ENCODE measurements around the gene MRGPRX2. TPM values are rescaled to one million over a fixed set of nuclear protein-coding genes. Genes with fewer than 3 reads are reported as not detected.
A peak's percentile ranks its signal among the peaks of the same experiment; 100 is the strongest.

The MRGPRX2 gene
- total and polyA plus RNA-seq, 2 donors (not counting 3 experiments of a cell fraction or from before 2014, with no cell fraction given), result not detected

- intact Hi-C loops (cut with micrococcal nuclease) (loop anchor here (1.0 to 10.0 kb wide), 3 partner anchors 7 to 665 kb away; no protein-coding TSS in a partner anchor), dilution Hi-C loops (cut with MboI; ENCODE audit: extremely low pct_ligation_motif_present, low sequenced_read_pairs) (no loop called here)
- POLR2A ChIA-PET, result no interaction called here
- Histone ChIP-seq H4K20me1 (replicated peaks; ENCODE audit: control insufficient read depth, extremely low read depth, insufficient read depth, low read length) (no peaks in the 10 kb centered on the region), H2AFZ (ENCODE audit: low read depth, low read length) (no peak overlapping the region), H3K27ac (ENCODE audit: insufficient read depth, low read depth, low read length) (peak overlapping the region; percentile 83), H3K9ac (replicated peaks; ENCODE audit: extremely low read depth, insufficient read depth, low read length) (peak overlapping the region; percentile 59), H3K4me2 (ENCODE audit: insufficient read depth, low read length) (peak overlapping the region; percentile 29), H3K9me1 (replicated peaks; ENCODE audit: control insufficient read depth, extremely low read depth, insufficient read depth, low read length) (no peaks in the 10 kb centered on the region), H3K79me2 (ENCODE audit: control insufficient read depth, insufficient read depth, low read length) (no peaks in the 10 kb centered on the region), H3K4me1 (ENCODE audit: control insufficient read depth, extremely low read depth, insufficient read depth, low read length) (peaks cover 45% of the 10 kb centered on the region), H3K27me3 (ENCODE audit: control insufficient read depth in 2 of 2, insufficient read depth in 2 of 2, low read length in 2 of 2) (no peaks in the 10 kb centered on the region), H3K36me3 (ENCODE audit: control insufficient read depth in 2 of 2, extremely low read depth in 1 of 2, insufficient read depth in 2 of 2, low read length in 2 of 2) (no peaks in the 10 kb centered on the region), H3K4me3 (replicated peaks in 1 of 3; ENCODE audit: insufficient read depth in 1 of 3, low read depth in 1 of 3, low read length in 3 of 3) (no peak overlapping the region), H3K9me3 (replicated peaks; ENCODE audit: control insufficient read depth, insufficient read depth, low read length) (no peaks in the 10 kb centered on the region)
- FAIRE-seq (peak; percentile 92), DNase-seq (ENCODE audit: low read depth, low spot score) (peak; percentile 89)
- TF ChIP-seq POLR2A (IDR thresholded peaks at IDR 0.05; ENCODE audit: low read depth, low read length) (peak; percentile 5), EZH2 (IDR thresholded peaks at IDR 0.05; ENCODE audit: borderline replicate concordance, low read depth, low read length, severe bottlenecking) (no peak), MYC (IDR thresholded peaks at IDR 0.05; ENCODE audit: low read depth, low read length) (no peak), POLR2AphosphoS5 (IDR thresholded peaks at IDR 0.05; ENCODE audit: insufficient read depth, low read depth, low read length) (peak; percentile 77), FOS (IDR thresholded peaks at IDR 0.05; ENCODE audit: borderline replicate concordance, insufficient read depth, low read length) (peak; percentile 92), JUN (IDR thresholded peaks at IDR 0.05; ENCODE audit: borderline replicate concordance, insufficient read depth, insufficient read length, low read depth) (peak; percentile 66), GATA2 (IDR thresholded peaks at IDR 0.05; ENCODE audit: insufficient read depth, insufficient read length, low read depth, low read length) (peak; percentile 68), MAX (IDR thresholded peaks at IDR 0.05; ENCODE audit: insufficient read depth, insufficient read length) (no peak), CTCF (IDR thresholded peaks at IDR 0.05; ENCODE audit: extremely low read depth in 1 of 2, insufficient read depth in 1 of 2, low read depth in 1 of 2, low read length in 2 of 2) (no peak)
- BruUV-seq (replicated peaks), result TSS peak; percentile 88
- CTCF ChIA-PET, result interaction anchor here (0.7 to 6.8 kb wide), 16 partner anchors 9 to 180 kb away, joined by 3 to 121 read pairs (median 5); partner anchors contain the start of gene ZDHHC13
Measured at GRCh38 chr11:19079643-19080440, 19.3 kb upstream of the MRGPRX2 start.

All from endothelial cell of umbilical vein (primary cell).